Suppressor macrophage treated with lipopolysaccharide for 1 hour (primary cell): ENCODE results near the gene TM9SF1.

Experiments used
- DNase-seq, 3 donors: peaks; one replicate each; pipeline ENCODE4 v3.0.0-alpha.2; 2020 to 2022

Gene TM9SF1

GRCh38 chr14:24150061-24150460, 45.2 kb downstream of the TM9SF1 start:
- DNase-seq, result no peak

GRCh38 chr14:24149302-24149969, 45.8 kb downstream of the TM9SF1 start:
- DNase-seq, result no peak

GRCh38 chr14:24147761-24148428, 47.3 kb downstream of the TM9SF1 start:
- no peak for DNase-seq

GRCh38 chr14:24146978-24147760, 48.1 kb downstream of the TM9SF1 start, which contains the start of gene RNF31:
TSS of gene RNF31 (plus strand) at chr14:24147498. CDS start at chr14:24147699, 201 bp downstream.
- DNase-seq, result peak; percentile 99

- peak; percentile 96 to 98 (median 97) for DNase-seq
Measured at GRCh38 chr14:24146453-24146977, 48.7 kb downstream of the TM9SF1 start, which contains the start of gene PSME2. TSS of gene PSME2 (minus strand) at chr14:24146610. CDS start at chr14:24146581, 29 bp downstream.

GRCh38 chr14:24145690-24146452, 49.4 kb downstream of the TM9SF1 start:
- DNase-seq, result peak; percentile 72 to 87 (median 76)

- DNase-seq, result no peak
Measured at GRCh38 chr14:24145219-24145618, 50.0 kb downstream of the TM9SF1 start.

GRCh38 chr14:24144451-24144850, 50.8 kb downstream of the TM9SF1 start:
- DNase-seq, result no peak

- DNase-seq, result peak in 2 of 3 donors; percentile 47 to 55
Measured at GRCh38 chr14:24143511-24143910, 51.7 kb downstream of the TM9SF1 start.

- peak; percentile 100 for DNase-seq
Measured at GRCh38 chr14:24141097-24141880, 54.0 kb downstream of the TM9SF1 start, which contains the start of gene EMC9. TSS of gene EMC9 (minus strand) at chr14:24141591. CDS start at chr14:24141304, 287 bp downstream.

GRCh38 chr14:24139272-24139934, 55.8 kb downstream of the TM9SF1 start:
- no peak for DNase-seq
